Measurements from ENCODE around the gene PLEKHN1. TPM values are rescaled to one million over a fixed set of nuclear protein-coding genes. Genes with fewer than 3 reads are reported as not detected.

PLEKHN1 gene
- total and polyA plus RNA-seq, 2 of the 4 experiments (the other 2 are of a cell fraction): 0.54 to 2.1 TPM

DNA sequence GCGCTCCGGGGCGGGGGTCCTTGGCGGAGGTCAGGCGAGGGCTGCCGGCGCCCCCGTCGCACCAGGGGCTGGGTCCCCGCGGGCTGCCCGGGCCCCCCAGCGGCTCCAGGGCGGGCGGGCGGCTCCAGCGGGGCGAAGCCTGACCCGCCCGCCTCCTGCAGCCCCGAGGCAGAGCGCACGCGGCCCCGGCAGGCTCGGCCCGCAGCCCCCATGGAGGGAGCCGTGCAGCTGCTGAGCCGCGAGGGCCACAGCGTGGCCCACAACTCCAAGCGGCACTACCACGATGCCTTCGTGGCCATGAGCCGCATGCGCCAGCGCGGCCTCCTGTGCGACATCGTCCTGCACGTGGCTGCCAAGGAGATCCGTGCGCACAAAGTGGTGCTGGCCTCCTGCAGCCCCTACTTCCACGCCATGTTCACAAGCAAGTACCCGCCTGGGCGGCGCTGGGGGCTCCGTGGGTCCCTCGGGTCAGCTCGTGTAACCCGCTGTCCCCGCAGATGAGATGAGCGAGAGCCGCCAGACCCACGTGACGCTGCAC, 5.1 kb upstream of the PLEKHN1 start:
- intact Hi-C loops (cut with micrococcal nuclease): no loop called here
- no peaks in the 10 kb centered on the region for H3K27me3 ChIP-seq (ENCODE audit: control insufficient read depth, insufficient read depth, low read length)
- H3K36me3 ChIP-seq (ENCODE audit: control insufficient read depth, insufficient read depth, low read length): peaks cover 28% of the 10 kb centered on the region
- peak overlapping the region; percentile 59; the same call in 1 of the 2 replicates for H3K9ac ChIP-seq (ENCODE audit: low read depth, low read length)
- dilution Hi-C loops (cut with HindIII; ENCODE audit: low sequenced_read_pairs, unreplicated experiment): no loop called here
- H4K8ac ChIP-seq (ENCODE audit: low read depth in 2 of 2, low read length in 2 of 2): no peak overlapping the region; a peak in 1 of 4 replicates
- H3K4me2 ChIP-seq (ENCODE audit: low read depth, low read length): peak overlapping the region; percentile 68
- H3K79me1 ChIP-seq (ENCODE audit: low read depth in 1 of 2, low read length in 2 of 2): peaks cover 12 to 45% of the 10 kb centered on the region in 2 experiments
- no peak overlapping the region for H3K23ac ChIP-seq (ENCODE audit: low read depth, low read length)
- peaks cover 16% of the 10 kb centered on the region for H3K4me1 ChIP-seq (ENCODE audit: control insufficient read depth, insufficient read depth, low read length)
- POLR2A ChIA-PET (ENCODE audit: unreplicated experiment): interaction anchor here (0.6 kb wide), 1 partner anchor 390 kb away, joined by 3 read pairs; no protein-coding TSS in a partner anchor
- peak overlapping the region; percentile 91 for H3K4me3 ChIP-seq (ENCODE audit: insufficient read depth, low read depth, low read length)
- peak overlapping the region; percentile 94 for H2AK9ac ChIP-seq (replicated peaks; ENCODE audit: low read depth, low read length, poor library complexity)
- 47% methylated on average over 40 of the region's 56 CpGs; no CpG with 5 or more reads in 1 of the 2 experiments for WGBS, 2 experiments (ENCODE audit: extremely low coverage in 2 of 2, insufficient read length in 1 of 2)
- CTCF ChIA-PET: no interaction called here
- no peak for DNase-seq
- 0 out of 2 replicates have a peak, but pooled peaks cover 8% of the 10 kb centered on the region for H3K9me1 ChIP-seq (ENCODE audit: insufficient read depth, low read length)
- peaks cover 15% of the 10 kb centered on the region for H4K20me1 ChIP-seq (ENCODE audit: insufficient read depth, low read length)
- no peak overlapping the region for H4K91ac ChIP-seq (ENCODE audit: insufficient read depth, low read depth, low read length)
- peak overlapping the region; percentile 74 for H2AK5ac ChIP-seq (ENCODE audit: low read depth, low read length)
- no peak overlapping the region for H2BK20ac ChIP-seq (ENCODE audit: low read depth, low read length)
- H2BK120ac ChIP-seq (ENCODE audit: low read depth, low read length): no peak overlapping the region
- H3K4ac ChIP-seq (ENCODE audit: low read depth, low read length): 0 out of 2 replicates have a peak overlapping the region, but pooled peaks have one; percentile 5
- TF ChIP-seq BHLHE40 (IDR thresholded peaks at IDR 0.05; ENCODE audit: low read depth, low read length): no peak
- TF ChIP-seq RAD21 (IDR thresholded peaks at IDR 0.05; ENCODE audit: low read length): no peak
- TF ChIP-seq CEBPB (IDR thresholded peaks at IDR 0.05; ENCODE audit: low read depth, low read length): no peak
- no peak for TF ChIP-seq MXI1 (IDR thresholded peaks at IDR 0.05; ENCODE audit: borderline replicate concordance, low read depth, low read length)
- TF ChIP-seq MAZ (IDR thresholded peaks at IDR 0.05; ENCODE audit: borderline replicate concordance, low read depth, low read length): no peak
- TF ChIP-seq RFX5 (IDR thresholded peaks at IDR 0.05; ENCODE audit: low read depth, low read length): no peak
- no peak for TF ChIP-seq FOS (IDR thresholded peaks at IDR 0.05; ENCODE audit: low read depth, low read length)
- TF ChIP-seq POLR2A (IDR thresholded peaks at IDR 0.05; ENCODE audit: low read depth, low read length): no peak
- TF ChIP-seq, protein P1, sequence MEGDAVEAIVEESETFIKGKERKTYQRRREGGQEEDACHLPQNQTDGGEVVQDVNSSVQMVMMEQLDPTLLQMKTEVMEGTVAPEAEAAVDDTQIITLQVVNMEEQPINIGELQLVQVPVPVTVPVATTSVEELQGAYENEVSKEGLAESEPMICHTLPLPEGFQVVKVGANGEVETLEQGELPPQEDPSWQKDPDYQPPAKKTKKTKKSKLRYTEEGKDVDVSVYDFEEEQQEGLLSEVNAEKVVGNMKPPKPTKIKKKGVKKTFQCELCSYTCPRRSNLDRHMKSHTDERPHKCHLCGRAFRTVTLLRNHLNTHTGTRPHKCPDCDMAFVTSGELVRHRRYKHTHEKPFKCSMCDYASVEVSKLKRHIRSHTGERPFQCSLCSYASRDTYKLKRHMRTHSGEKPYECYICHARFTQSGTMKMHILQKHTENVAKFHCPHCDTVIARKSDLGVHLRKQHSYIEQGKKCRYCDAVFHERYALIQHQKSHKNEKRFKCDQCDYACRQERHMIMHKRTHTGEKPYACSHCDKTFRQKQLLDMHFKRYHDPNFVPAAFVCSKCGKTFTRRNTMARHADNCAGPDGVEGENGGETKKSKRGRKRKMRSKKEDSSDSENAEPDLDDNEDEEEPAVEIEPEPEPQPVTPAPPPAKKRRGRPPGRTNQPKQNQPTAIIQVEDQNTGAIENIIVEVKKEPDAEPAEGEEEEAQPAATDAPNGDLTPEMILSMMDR (conservative IDR thresholded peaks at IDR 0.05; ENCODE audit: low read depth, low read length): no peak
- no peak for TF ChIP-seq CHD1 (IDR thresholded peaks at IDR 0.05; ENCODE audit: low read depth, low read length)
- TF ChIP-seq SMC3 (IDR thresholded peaks at IDR 0.05; ENCODE audit: low read depth, low read length): no peak
- TF ChIP-seq, protein P2, sequence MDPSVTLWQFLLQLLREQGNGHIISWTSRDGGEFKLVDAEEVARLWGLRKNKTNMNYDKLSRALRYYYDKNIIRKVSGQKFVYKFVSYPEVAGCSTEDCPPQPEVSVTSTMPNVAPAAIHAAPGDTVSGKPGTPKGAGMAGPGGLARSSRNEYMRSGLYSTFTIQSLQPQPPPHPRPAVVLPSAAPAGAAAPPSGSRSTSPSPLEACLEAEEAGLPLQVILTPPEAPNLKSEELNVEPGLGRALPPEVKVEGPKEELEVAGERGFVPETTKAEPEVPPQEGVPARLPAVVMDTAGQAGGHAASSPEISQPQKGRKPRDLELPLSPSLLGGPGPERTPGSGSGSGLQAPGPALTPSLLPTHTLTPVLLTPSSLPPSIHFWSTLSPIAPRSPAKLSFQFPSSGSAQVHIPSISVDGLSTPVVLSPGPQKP (IDR thresholded peaks at IDR 0.05; ENCODE audit: borderline replicate concordance, low read depth, low read length): no peak
- no peak for TF ChIP-seq MAFK (IDR thresholded peaks at IDR 0.05; ENCODE audit: low read depth, low read length)
- TF ChIP-seq, protein P3, sequence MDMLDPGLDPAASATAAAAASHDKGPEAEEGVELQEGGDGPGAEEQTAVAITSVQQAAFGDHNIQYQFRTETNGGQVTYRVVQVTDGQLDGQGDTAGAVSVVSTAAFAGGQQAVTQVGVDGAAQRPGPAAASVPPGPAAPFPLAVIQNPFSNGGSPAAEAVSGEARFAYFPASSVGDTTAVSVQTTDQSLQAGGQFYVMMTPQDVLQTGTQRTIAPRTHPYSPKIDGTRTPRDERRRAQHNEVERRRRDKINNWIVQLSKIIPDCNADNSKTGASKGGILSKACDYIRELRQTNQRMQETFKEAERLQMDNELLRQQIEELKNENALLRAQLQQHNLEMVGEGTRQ (IDR thresholded peaks at IDR 0.05; ENCODE audit: low read depth, low read length): no peak
- TF ChIP-seq NFE2L2 (IDR thresholded peaks at IDR 0.05; ENCODE audit: low read depth, low read length): no peak
- no peak for TF ChIP-seq RCOR1 (IDR thresholded peaks at IDR 0.05; ENCODE audit: insufficient replicate concordance, low read length)
- no TSS peak for BruUV-seq (replicated peaks)
- H4K5ac ChIP-seq (ENCODE audit: low read depth, low read length): no peak overlapping the region
- in situ Hi-C loops (cut with MboI; ENCODE audit: low sequenced_read_pairs): no loop called here
- peak; percentile 3; the same call in 1 of the 2 replicates for ATAC-seq (ENCODE audit: low read depth)
- no peak overlapping the region for H3K18ac ChIP-seq (ENCODE audit: low read depth, low read length)
- H2AFZ ChIP-seq (replicated peaks; ENCODE audit: low read length, poor library complexity): peak overlapping the region; percentile 86
- no peak overlapping the region for H3K14ac ChIP-seq (replicated peaks; ENCODE audit: low read depth, low read length)
- H2BK15ac ChIP-seq (ENCODE audit: low read depth, low read length): no peak overlapping the region
- no peak overlapping the region; the same call in 1 of the 2 replicates for H3K27ac ChIP-seq (ENCODE audit: insufficient read depth, low read length)
- no peak overlapping the region for H3K56ac ChIP-seq (ENCODE audit: extremely low read depth, insufficient read depth, low read length)
- H3K9me3 ChIP-seq (ENCODE audit: control insufficient read depth, insufficient read depth, low read length): no peaks in the 10 kb centered on the region
- no peak overlapping the region for H2BK5ac ChIP-seq (ENCODE audit: low read depth, low read length, poor library complexity, severe bottlenecking)
